Gastrocnemius medialis (tissue), 4 donors: ENCODE measurements around the gene HSPA12B. TPM values are rescaled to one million over a fixed set of nuclear protein-coding genes. Genes with fewer than 3 reads are reported as not detected.

Experiments
- ATAC-seq, 2 donors: fragments of 150-250 bp; one replicate each; pipeline ENCODE4 v1.9.1; 2016
- DNase-seq, 2 donors: peaks; one replicate each; pipeline ENCODE4 v3.0.0-alpha.2; 2019
- H3K27ac ChIP-seq, 4 donors: fragments of 200-600 bp; sonication (generic); 1 replicate in 1 of 4; 2 replicates in 3 of 4; pipeline ENCODE4 v1.5.1; 2016 to 2018; ENCODE audit warnings: mild to moderate bottlenecking in 2 of 4, moderate library complexity in 1 of 4
- H3K27me3 ChIP-seq, 3 donors: fragments of 200-600 bp; sonication (generic) in 2 of 3; 1 replicate in 1 of 3; 2 replicates in 2 of 3; pipeline versions ENCODE4 v1.5.1 to v1.6.0; 2016 to 2019; ENCODE audit warnings: mild to moderate bottlenecking in 1 of 3, moderate library complexity in 1 of 3
- H3K36me3 ChIP-seq, 2 donors: fragments of 200-600 bp; sonication (generic) in 1 of 2; one replicate each; pipeline ENCODE4 v1.5.1; 2017 to 2018
- H3K4me1 ChIP-seq, 2 donors: fragments of 200-600 bp; sonication (generic) in 1 of 2; one replicate each; pipeline ENCODE4 v1.5.1; 2016 to 2017; ENCODE audit warnings: mild to moderate bottlenecking in 2 of 2
- H3K4me3 ChIP-seq, 4 donors: fragments of 200-600 bp; sonication (generic) in 3 of 4; 1 replicate in 1 of 4; 2 replicates in 3 of 4; pipeline ENCODE4 v1.5.1; 2016 to 2019; ENCODE audit warnings: mild to moderate bottlenecking in 2 of 4
- H3K9me3 ChIP-seq, 3 donors: fragments of 200-600 bp; sonication (generic) in 2 of 3; 1 replicate in 1 of 3; 2 replicates in 2 of 3; pipeline ENCODE4 v1.5.1; 2016 to 2019
- CTCF ChIP-seq, 5 experiments: fragments of 450-650 bp in 3 of 5; fragments of 200-600 bp in 2 of 5; sonication (generic) in 2 of 5; IDR thresholded peaks in 4 of 5; conservative IDR thresholded peaks in 1 of 5; 1 replicate in 4 of 5; 2 replicates in 1 of 5; pipeline ENCODE4 v1.5.1; 2016 to 2019; ENCODE audit warnings: antibody characterized with exemption in 5 of 5, mild to moderate bottlenecking in 3 of 5, moderate library complexity in 3 of 5
- POLR2A ChIP-seq, 2 donors: fragments of 450-650 bp; IDR thresholded peaks; one replicate each; pipeline ENCODE4 v1.6.1; 2017; ENCODE audit warnings: antibody characterized with exemption in 2 of 2, mild to moderate bottlenecking in 2 of 2, moderate library complexity in 2 of 2
- in situ Hi-C, 4 donors: fragments of 200-750 bp; cut with MboI; loops; one replicate each; pipeline versions ENCODE4 v1.15.0 to v1.8.0; 2017; ENCODE audit warnings: low sequenced_read_pairs in 4 of 4
- intact Hi-C: fragments of 100-400 bp; cut with DNase I; formaldehyde crosslinking; loops from one replicate; pipeline ENCODE4 v1.15.1; 2023; ENCODE audit warnings: low total_unique reads
- total RNA-seq, 4 donors: library from RNA; depleted of rRNA; stranded (reverse); fragments of >200 nt; gene quantifications; one replicate each; pipeline versions ENCODE4 v1.1.0 to v1.2.3, GENCODE V29; 2016

HSPA12B gene
- total RNA-seq, 4 donors from 2014 or later: 3.7 to 8.5 (median 5.8) TPM

GRCh38 chr20:3749689-3750531, 17.4 kb downstream of the HSPA12B start:
- Histone ChIP-seq H3K4me1 (no peaks in the 10 kb centered on the region), H3K27ac (no peak overlapping the region), H3K27me3 (peaks cover 8 to 29% (median 14%) of the 10 kb centered on the region in 3 donors), H3K9me3 (no peaks in the 10 kb centered on the region), H3K4me3 (no peak overlapping the region), H3K36me3 (no peaks in the 10 kb centered on the region)
- in situ Hi-C loops (loop anchor here in 1 of 4 donors (25.0 kb wide), 1 partner anchor 337 kb away; no protein-coding TSS in a partner anchor), intact Hi-C loops (no loop called here)
- no peak for ATAC-seq
- TF ChIP-seq POLR2A (IDR thresholded peaks at IDR 0.05): no peak
- TF ChIP-seq CTCF (IDR thresholded peaks at IDR 0.05 in 4 of 5, conservative IDR thresholded peaks at IDR 0.05 in 1 of 5): peak in 4 of 5 experiments; percentile 16 to 48 (median 32)
- DNase-seq: no peak

GRCh38 chr20:3751305-3751674, 18.8 kb downstream of the HSPA12B start:
- no peaks in the 10 kb centered on the region for H3K36me3 ChIP-seq
- TF ChIP-seq POLR2A (IDR thresholded peaks at IDR 0.05) (no peak), CTCF (IDR thresholded peaks at IDR 0.05 in 4 of 5, conservative IDR thresholded peaks at IDR 0.05 in 1 of 5) (no peak)
- intact Hi-C loops: no loop called here
- peaks cover 6 to 20% (median 8%) of the 10 kb centered on the region in 3 donors for H3K27me3 ChIP-seq
- H3K4me3 ChIP-seq: no peak overlapping the region
- no peaks in the 10 kb centered on the region for H3K9me3 ChIP-seq
- in situ Hi-C loops: loop anchor here in 1 of 4 donors (25.0 kb wide), 1 partner anchor 336 kb away; no protein-coding TSS in a partner anchor
- DNase-seq: no peak
- H3K27ac ChIP-seq: no peak overlapping the region
- no peaks in the 10 kb centered on the region for H3K4me1 ChIP-seq
- ATAC-seq: no peak

GRCh38 chr20:3751675-3752385, 19.3 kb downstream of the HSPA12B start:
- ATAC-seq (no peak), DNase-seq (no peak)
- Histone ChIP-seq H3K4me3 (peak overlapping the region; percentile 23 to 44 (median 38)), H3K9me3 (no peaks in the 10 kb centered on the region), H3K36me3 (no peaks in the 10 kb centered on the region), H3K27ac (no peak overlapping the region), H3K4me1 (no peaks in the 10 kb centered on the region), H3K27me3 (peaks cover 6 to 20% (median 8%) of the 10 kb centered on the region in 3 donors)
- in situ Hi-C loops: loop anchor here in 1 of 4 donors (25.0 kb wide), 1 partner anchor 335 kb away; no protein-coding TSS in a partner anchor
- intact Hi-C loops: no loop called here
- no peak for TF ChIP-seq CTCF (IDR thresholded peaks at IDR 0.05 in 4 of 5, conservative IDR thresholded peaks at IDR 0.05 in 1 of 5)
- TF ChIP-seq POLR2A (IDR thresholded peaks at IDR 0.05): no peak

GRCh38 chr20:3752386-3752759, 19.9 kb downstream of the HSPA12B start:
- no peak for TF ChIP-seq CTCF (IDR thresholded peaks at IDR 0.05 in 4 of 5, conservative IDR thresholded peaks at IDR 0.05 in 1 of 5)
- TF ChIP-seq POLR2A (IDR thresholded peaks at IDR 0.05): no peak
- intact Hi-C loops: no loop called here
- Histone ChIP-seq H3K36me3 (no peaks in the 10 kb centered on the region), H3K9me3 (no peaks in the 10 kb centered on the region), H3K27me3 (peaks cover 6 to 20% (median 8%) of the 10 kb centered on the region in 3 donors), H3K4me1 (no peaks in the 10 kb centered on the region), H3K27ac (no peak overlapping the region), H3K4me3 (peak overlapping the region; percentile 23 to 44 (median 38))
- ATAC-seq: no peak
- DNase-seq: no peak
- in situ Hi-C loops: loop anchor here in 1 of 4 donors (25.0 kb wide), 1 partner anchor 335 kb away; no protein-coding TSS in a partner anchor
